Endothelial cell of umbilical vein (primary cell): ENCODE measurements around the gene ENAH. TPM values are rescaled to one million over a fixed set of nuclear protein-coding genes. Genes with fewer than 3 reads are reported as not detected.
A peak's percentile ranks its signal among the peaks of the same experiment; 100 is the strongest.

ENCODE experiments used
- BruUV-seq: library from RNA; stranded (reverse); fragments of 400-500 nt; replicated peaks from 2 replicates; lab custom pipeline; 2021; lab: Mats Ljungman, UMichigan
- CTCF ChIA-PET: fragments of 300-600, 350-600 bp; sonication (Branson Sonifier 250); formaldehyde crosslinking; loops from one replicate; lab custom pipeline; 2021; ENCODE audit warnings: antibody characterized with exemption, inconsistent platforms; lab: Charles Lee
- POLR2A ChIA-PET: fragments of 300-600, 350-600 bp; sonication (Branson Sonifier 250); formaldehyde crosslinking; loops from one replicate; lab custom pipeline; 2021; ENCODE audit warnings: antibody characterized with exemption, inconsistent platforms; lab: Charles Lee
- DNase-seq: peaks from one replicate; pipeline ENCODE4 v3.0.0-alpha.2; 2011; ENCODE audit warnings: low read depth, low spot score
- FAIRE-seq: peaks from 2 replicates; lab custom pipeline; 2011; peaks lifted over from hg19 to GRCh38; lab: Jason Lieb, UNC
- H2AFZ ChIP-seq: 2 replicates; pipeline ENCODE4 v1.6.0; 2012; ENCODE audit warnings: low read depth, low read length, control low read depth, inconsistent platforms
- H3K27ac ChIP-seq: 2 replicates; pipeline ENCODE4 v1.5.1; 2011; ENCODE audit warnings: low read depth, mild to moderate bottlenecking, control low read depth, low read length, moderate library complexity; ENCODE audit not compliant: insufficient read depth
- H3K27me3 ChIP-seq, 2 experiments: 2 replicates each; pipeline versions ENCODE4 v1.6.0 to v1.6.1; 2011; ENCODE audit warnings: low read length in 2 of 2, mixed read lengths in 1 of 2; ENCODE audit not compliant: control insufficient read depth in 2 of 2, insufficient read depth in 2 of 2
- H3K36me3 ChIP-seq, 2 experiments: 2 replicates in 1 of 2; 3 replicates in 1 of 2; pipeline ENCODE4 v1.5.1; 2011; ENCODE audit warnings: low read length in 2 of 2, mild to moderate bottlenecking in 1 of 2, moderate library complexity in 1 of 2; ENCODE audit not compliant: control insufficient read depth in 2 of 2, insufficient read depth in 2 of 2; ENCODE audit errors: extremely low read depth in 1 of 2
- H3K4me1 ChIP-seq: 3 replicates; pipeline ENCODE4 v1.5.1; 2011; ENCODE audit warnings: mild to moderate bottlenecking, low read length; ENCODE audit not compliant: control insufficient read depth, insufficient read depth; ENCODE audit errors: extremely low read depth
- H3K4me2 ChIP-seq: 2 replicates; pipeline ENCODE4 v1.6.1; 2011; ENCODE audit warnings: low read length, control low read depth, mixed read lengths; ENCODE audit not compliant: insufficient read depth
- H3K4me3 ChIP-seq, 3 experiments: fragments of 200-600 bp in 1 of 3; sonication (generic), shearing (Covaris generic) in 1 of 3; replicated peaks in 1 of 3; 2 replicates each; pipeline ENCODE4 v1.5.1; 2011 to 2016; ENCODE audit warnings: control low read depth in 3 of 3, low read length in 3 of 3, mild to moderate bottlenecking in 2 of 3, inconsistent platforms in 1 of 3, low read depth in 1 of 3, moderate library complexity in 1 of 3; ENCODE audit not compliant: insufficient read depth in 1 of 3
- H3K79me2 ChIP-seq: 2 replicates; pipeline ENCODE4 v1.6.0; 2012; ENCODE audit warnings: low read length, inconsistent platforms; ENCODE audit not compliant: control insufficient read depth, insufficient read depth
- H3K9ac ChIP-seq: replicated peaks from 2 replicates; pipeline ENCODE3; 2011; ENCODE audit warnings: low read length, control low read depth; ENCODE audit not compliant: insufficient read depth; ENCODE audit errors: extremely low read depth
- H3K9me1 ChIP-seq: replicated peaks from 3 replicates; pipeline ENCODE4 v1.6.0; 2011; ENCODE audit warnings: mild to moderate bottlenecking, low read length; ENCODE audit not compliant: control insufficient read depth, insufficient read depth; ENCODE audit errors: extremely low read depth
- H3K9me3 ChIP-seq: replicated peaks from 2 replicates; pipeline ENCODE4 v1.5.1; 2012; ENCODE audit warnings: low read length, inconsistent platforms; ENCODE audit not compliant: control insufficient read depth, insufficient read depth
- H4K20me1 ChIP-seq: replicated peaks from 2 replicates; pipeline ENCODE3; 2011; ENCODE audit warnings: mild to moderate bottlenecking, low read length; ENCODE audit not compliant: control insufficient read depth, insufficient read depth; ENCODE audit errors: extremely low read depth
- EZH2 ChIP-seq: IDR thresholded peaks from 2 replicates; pipeline ENCODE4 v1.6.1; 2012; ENCODE audit warnings: borderline replicate concordance, low read depth, mild to moderate bottlenecking, moderate library complexity, low read length, inconsistent platforms; ENCODE audit not compliant: severe bottlenecking
- FOS ChIP-seq: IDR thresholded peaks from 2 replicates; pipeline ENCODE4 v1.6.1; 2011; ENCODE audit warnings: mild to moderate bottlenecking, low read length, moderate library complexity, borderline replicate concordance; ENCODE audit not compliant: insufficient read depth
- GATA2 ChIP-seq: IDR thresholded peaks from 2 replicates; pipeline ENCODE4 v1.7.0; 2011; ENCODE audit warnings: low read depth, mild to moderate bottlenecking, moderate library complexity, mixed read lengths, low read length; ENCODE audit not compliant: insufficient read length, insufficient read depth
- JUN ChIP-seq: IDR thresholded peaks from 2 replicates; pipeline ENCODE4 v1.6.1; 2011; ENCODE audit warnings: borderline replicate concordance, low read depth; ENCODE audit not compliant: insufficient read length, insufficient read depth
- MAX ChIP-seq: IDR thresholded peaks from 2 replicates; pipeline ENCODE4 v1.6.1; 2011; ENCODE audit not compliant: insufficient read depth, insufficient read length
- MYC ChIP-seq: IDR thresholded peaks from one replicate; pipeline ENCODE4 v1.6.1; 2011; ENCODE audit warnings: mild to moderate bottlenecking, low read depth, low read length
- POLR2A ChIP-seq: IDR thresholded peaks from 2 replicates; pipeline ENCODE4 v1.6.1; 2012; ENCODE audit warnings: low read depth, mild to moderate bottlenecking, control low read depth, low read length
- POLR2AphosphoS5 ChIP-seq: IDR thresholded peaks from 2 replicates; pipeline ENCODE4 v1.6.1; 2012; ENCODE audit warnings: low read depth, mild to moderate bottlenecking, control low read depth, low read length, moderate library complexity; ENCODE audit not compliant: insufficient read depth
- dilution Hi-C: fragments of 300-500 bp; cut with MboI; formaldehyde crosslinking; loops from one replicate; pipeline ENCODE4 v1.15.0; 2019; ENCODE audit warnings: low sequenced_read_pairs; ENCODE audit not compliant: extremely low pct_ligation_motif_present
- intact Hi-C: fragments of 100-400 bp; cut with micrococcal nuclease; formaldehyde crosslinking; loops from one replicate; pipeline ENCODE4 v1.10.0; 2022
- polyA plus RNA-seq, 4 experiments: library from polyadenylated mRNA; depleted of rRNA in 3 of 4; stranded (reverse) in 3 of 4; unstranded in 1 of 4; fragments of >200 nt; gene quantifications; 2 replicates each; pipeline versions ENCODE4 v1.2.1 to v1.2.3, GENCODE V29; 2011 to 2012; ENCODE audit warnings: missing spikeins in 1 of 4
- total RNA-seq: library from RNA; stranded (reverse); gene quantifications from 2 replicates; pipeline ENCODE4 v1.2.3, GENCODE V29; 2021
- TF ChIP-seq, protein P1 (sequence below), 2 donors: IDR thresholded peaks; 1 replicate in 1 of 2; 2 replicates in 1 of 2; pipeline ENCODE4 v1.5.1; 2011; ENCODE audit warnings: low read length in 2 of 2, mild to moderate bottlenecking in 2 of 2, moderate library complexity in 2 of 2, control low read depth in 1 of 2, inconsistent platforms in 1 of 2, low read depth in 1 of 2; ENCODE audit not compliant: insufficient read depth in 1 of 2; ENCODE audit errors: extremely low read depth in 1 of 2

ENAH gene
- total and polyA plus RNA-seq, 2 donors (not counting 3 experiments of a cell fraction or from before 2014, with no cell fraction given) = 19.9 to 95.6 TPM

DNA sequence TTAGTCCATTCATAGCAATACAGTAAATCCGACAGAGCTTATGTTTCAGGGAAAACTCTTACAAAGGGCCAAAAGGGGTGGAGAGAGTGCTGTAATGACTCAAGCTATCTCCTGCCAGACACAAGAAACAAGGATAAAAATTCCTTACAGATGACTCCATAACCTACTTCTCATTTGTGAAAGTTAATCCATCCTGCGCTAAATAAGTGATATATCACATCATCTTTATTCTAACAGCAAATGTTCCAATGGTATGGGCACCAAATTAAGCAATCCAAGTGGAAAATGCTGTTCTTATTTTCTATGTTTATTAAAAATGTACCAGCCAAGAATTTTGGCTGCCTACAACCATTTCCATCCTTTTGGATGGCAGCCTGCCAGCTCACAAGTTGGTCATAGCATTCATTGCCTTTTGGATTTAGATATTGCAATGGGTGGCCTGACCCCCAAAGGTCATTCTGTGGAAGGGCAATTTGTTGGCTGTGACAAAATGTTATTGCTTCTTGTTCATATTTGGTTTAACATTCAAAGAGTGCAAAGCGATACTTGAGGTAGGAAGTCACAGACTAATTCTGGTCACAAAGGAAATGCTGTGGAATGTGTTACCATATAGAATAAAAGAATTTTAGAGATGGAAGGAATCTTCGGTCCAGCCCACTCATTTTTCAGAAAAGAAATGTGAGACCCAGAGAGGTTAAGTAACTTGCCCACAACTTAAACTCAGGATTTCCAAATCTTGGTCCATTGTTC, 2.8 kb upstream of the ENAH start:
- Histone ChIP-seq H3K36me3 (no peaks in the 10 kb centered on the region), H3K4me2 (peak overlapping the region; percentile 69), H3K9me1 (no peaks in the 10 kb centered on the region), H3K79me2 (peaks cover 21% of the 10 kb centered on the region), H3K9ac (peak overlapping the region; percentile 30), H2AFZ (no peak overlapping the region), H3K9me3 (no peaks in the 10 kb centered on the region), H4K20me1 (no peaks in the 10 kb centered on the region), H3K27ac (peak overlapping the region; percentile 73), H3K4me3 (peak overlapping the region in 1 of 3 experiments; percentile 3), H3K4me1 (peaks cover 46% of the 10 kb centered on the region), H3K27me3 (no peaks in the 10 kb centered on the region)
- TF ChIP-seq GATA2 = peak; percentile 59
- TF ChIP-seq MYC = no peak
- TF ChIP-seq, protein P1, sequence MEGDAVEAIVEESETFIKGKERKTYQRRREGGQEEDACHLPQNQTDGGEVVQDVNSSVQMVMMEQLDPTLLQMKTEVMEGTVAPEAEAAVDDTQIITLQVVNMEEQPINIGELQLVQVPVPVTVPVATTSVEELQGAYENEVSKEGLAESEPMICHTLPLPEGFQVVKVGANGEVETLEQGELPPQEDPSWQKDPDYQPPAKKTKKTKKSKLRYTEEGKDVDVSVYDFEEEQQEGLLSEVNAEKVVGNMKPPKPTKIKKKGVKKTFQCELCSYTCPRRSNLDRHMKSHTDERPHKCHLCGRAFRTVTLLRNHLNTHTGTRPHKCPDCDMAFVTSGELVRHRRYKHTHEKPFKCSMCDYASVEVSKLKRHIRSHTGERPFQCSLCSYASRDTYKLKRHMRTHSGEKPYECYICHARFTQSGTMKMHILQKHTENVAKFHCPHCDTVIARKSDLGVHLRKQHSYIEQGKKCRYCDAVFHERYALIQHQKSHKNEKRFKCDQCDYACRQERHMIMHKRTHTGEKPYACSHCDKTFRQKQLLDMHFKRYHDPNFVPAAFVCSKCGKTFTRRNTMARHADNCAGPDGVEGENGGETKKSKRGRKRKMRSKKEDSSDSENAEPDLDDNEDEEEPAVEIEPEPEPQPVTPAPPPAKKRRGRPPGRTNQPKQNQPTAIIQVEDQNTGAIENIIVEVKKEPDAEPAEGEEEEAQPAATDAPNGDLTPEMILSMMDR (IDR thresholded peaks at IDR 0.05; ENCODE audit: extremely low read depth in 1 of 2, insufficient read depth in 1 of 2, low read depth in 1 of 2, low read length in 2 of 2) = no peak
- peak; percentile 73 for TF ChIP-seq JUN
- TF ChIP-seq POLR2AphosphoS5 = peak; percentile 41
- no peak for TF ChIP-seq MAX
- peak; percentile 18 for TF ChIP-seq POLR2A
- no peak for TF ChIP-seq EZH2
- TF ChIP-seq FOS = peak; percentile 82
- intact Hi-C loops = loop anchor here (1.0 to 2.0 kb wide), 8 partner anchors 39 to 344 kb away; partner anchors contain the start of gene SDE2
- FAIRE-seq (peak; percentile 86), DNase-seq (peak; percentile 92)
- POLR2A ChIA-PET = interaction anchor here (0.7 to 1.4 kb wide), 8 partner anchors 10 to 407 kb away, joined by 3 to 5 read pairs (median 4); partner anchors contain the start of genes H3-3A and SRP9
- CTCF ChIA-PET = interaction anchor here (0.6 to 4.1 kb wide), 13 partner anchors 9 to 122 kb away, joined by 3 to 34 read pairs (median 4); partner anchors contain the start of gene SRP9
- dilution Hi-C loops = no loop called here
- no TSS peak for BruUV-seq
